HCT116 (cell line): ENCODE measurements around the gene SERPINB12. TPM values are rescaled to one million over a fixed set of nuclear protein-coding genes. Genes with fewer than 3 reads are reported as not detected.

Experiments
- ATAC-seq: fragments of 200-7000 bp; cut with Tn5 transposase; 2 replicates; pipeline ENCODE4 v1.9.1; 2020; ENCODE audit warnings: mild to moderate bottlenecking, moderate library complexity
- BruUV-seq: library from RNA; stranded (reverse); fragments of 400-500 nt; replicated peaks from 2 replicates; lab custom pipeline; 2021; lab: Mats Ljungman, UMichigan
- CTCF ChIA-PET: fragments of 300-600 bp; sonication (Branson Sonifier 250); formaldehyde crosslinking; loops from one replicate; lab custom pipeline; 2021; ENCODE audit warnings: antibody characterized with exemption; lab: Charles Lee
- POLR2A ChIA-PET: fragments of 300-600, 350-600 bp; sonication (Branson Sonifier 250); formaldehyde crosslinking; loops from one replicate; lab custom pipeline; 2021; ENCODE audit warnings: antibody characterized with exemption; lab: Charles Lee
- RAD21 ChIA-PET, 2 experiments: fragments of 300-600 bp; sonication (Branson Sonifier 250); formaldehyde crosslinking; loops; one replicate each; lab custom pipeline; 2023; ENCODE audit warnings: low total read pairs in 2 of 2; ENCODE audit not compliant: uncharacterized antibody in 2 of 2, unreplicated experiment in 2 of 2, low non-redundant PET in 1 of 2; lab: Charles Lee
- DNase-seq: peaks from one replicate; pipeline ENCODE4 v3.0.0-alpha.2; 2010; ENCODE audit warnings: low read depth, low spot score
- H2AFZ ChIP-seq: fragments of 200-600 bp; shearing (Covaris generic), sonication (generic); 2 replicates; pipeline ENCODE4 v1.6.1; 2017; ENCODE audit warnings: low read depth, mixed run types, mixed read lengths, antibody characterized with exemption, low read length; ENCODE audit not compliant: poor library complexity, severe bottlenecking
- H3K27ac ChIP-seq: 2 replicates; pipeline ENCODE4 v1.5.1; 2012; ENCODE audit warnings: low read depth, low read length
- H3K27me3 ChIP-seq: fragments of 200-600 bp; sonication (generic); 2 replicates; pipeline ENCODE4 v1.6.1; 2016; ENCODE audit warnings: mixed run types, low read length, mixed read lengths; ENCODE audit not compliant: insufficient read depth
- H3K36me3 ChIP-seq, 2 experiments: fragments of 200-500 bp in 1 of 2; fragments of 200-600 bp in 1 of 2; sonication (Bioruptor generic) in 1 of 2; sonication (generic) in 1 of 2; 2 replicates each; pipeline versions ENCODE4 v1.5.1 to v1.6.1; 2014 to 2016; ENCODE audit warnings: low read length in 2 of 2, inconsistent platforms in 1 of 2, mixed read lengths in 1 of 2, mixed run types in 1 of 2; ENCODE audit not compliant: insufficient read depth in 2 of 2, control insufficient read depth in 1 of 2
- H3K4me1 ChIP-seq, 2 experiments: fragments of 200-600 bp in 1 of 2; sonication (generic) in 1 of 2; 2 replicates each; pipeline versions ENCODE4 v1.5.1 to v1.6.1; 2012 to 2017; ENCODE audit warnings: low read length in 2 of 2, inconsistent platforms in 1 of 2, mild to moderate bottlenecking in 1 of 2, mixed read lengths in 1 of 2, mixed run types in 1 of 2, moderate library complexity in 1 of 2; ENCODE audit not compliant: insufficient read depth in 2 of 2, control insufficient read depth in 1 of 2
- H3K4me2 ChIP-seq: fragments of 200-600 bp; sonication (generic); 2 replicates; pipeline ENCODE4 v1.6.1; 2017; ENCODE audit warnings: mixed run types, low read length, mixed read lengths
- H3K4me3 ChIP-seq, 2 experiments: fragments of 200-600 bp in 1 of 2; sonication (generic) in 1 of 2; replicated peaks in 1 of 2; 2 replicates each; pipeline ENCODE4 v1.5.1; 2011 to 2016; ENCODE audit warnings: low read length in 2 of 2, control low read depth in 1 of 2, low read depth in 1 of 2, mild to moderate bottlenecking in 1 of 2, mixed read lengths in 1 of 2, mixed run types in 1 of 2
- H3K79me2 ChIP-seq: fragments of 200-600 bp; sonication (generic); 2 replicates; pipeline ENCODE4 v1.6.1; 2017; ENCODE audit warnings: mild to moderate bottlenecking, mixed run types, low read length, moderate library complexity, mixed read lengths; ENCODE audit not compliant: insufficient read depth
- H3K9ac ChIP-seq: fragments of 200-600 bp; sonication (generic); 2 replicates; pipeline ENCODE4 v1.6.1; 2016; ENCODE audit warnings: low read length, mixed read lengths
- H3K9me2 ChIP-seq: fragments of 200-600 bp; sonication (generic), shearing (Covaris generic); 2 replicates; pipeline ENCODE4 v1.6.1; 2017; ENCODE audit warnings: mixed run types, mild to moderate bottlenecking, moderate library complexity; ENCODE audit not compliant: insufficient read depth
- H3K9me3 ChIP-seq, 2 experiments: fragments of 200-500 bp in 1 of 2; fragments of 200-600 bp in 1 of 2; sonication (Bioruptor generic) in 1 of 2; sonication (generic) in 1 of 2; 2 replicates each; pipeline ENCODE4 v1.6.1; 2014 to 2017; ENCODE audit warnings: low read length in 2 of 2, mixed read lengths in 2 of 2, inconsistent platforms in 1 of 2, low read depth in 1 of 2, mild to moderate bottlenecking in 1 of 2, mixed run types in 1 of 2, moderate library complexity in 1 of 2; ENCODE audit not compliant: control insufficient read depth in 1 of 2, insufficient read depth in 1 of 2
- H4K20me1 ChIP-seq: fragments of 200-600 bp; sonication (generic), shearing (Covaris generic); 2 replicates; pipeline ENCODE4 v1.6.1; 2017; ENCODE audit warnings: mixed run types, mild to moderate bottlenecking, moderate library complexity; ENCODE audit not compliant: insufficient read depth
- CBX3 ChIP-seq: IDR thresholded peaks from 2 replicates; pipeline ENCODE4 v1.6.1; 2012; ENCODE audit warnings: low read depth
- CEBPB ChIP-seq: IDR thresholded peaks from 2 replicates; pipeline ENCODE4 v1.6.1; 2012; ENCODE audit warnings: low read depth
- ELF1 ChIP-seq: IDR thresholded peaks from 2 replicates; pipeline ENCODE4 v1.6.1; 2012; ENCODE audit warnings: low read depth, borderline replicate concordance
- EZH2 ChIP-seq: fragments of 200-600 bp; sonication (generic); IDR thresholded peaks from 2 replicates; pipeline ENCODE4 v1.6.1; 2017; ENCODE audit warnings: antibody characterized with exemption, mixed run types
- EZH2phosphoT487 ChIP-seq: fragments of 200-600 bp; IDR thresholded peaks from 2 replicates; pipeline ENCODE4 v1.6.1; 2018; ENCODE audit warnings: antibody characterized with exemption, borderline replicate concordance
- JUND ChIP-seq: IDR thresholded peaks from 2 replicates; pipeline ENCODE4 v1.6.1; 2012
- POLR2A ChIP-seq: IDR thresholded peaks from 2 replicates; pipeline ENCODE4 v1.7.0; 2011; ENCODE audit warnings: borderline replicate concordance; ENCODE audit not compliant: insufficient read depth, insufficient read length; ENCODE audit errors: extremely low read depth
- POLR2AphosphoS5 ChIP-seq: IDR thresholded peaks from 2 replicates; pipeline ENCODE4 v1.6.1; 2011; ENCODE audit warnings: mild to moderate bottlenecking, low read depth, low read length, moderate library complexity
- YY1 ChIP-seq: IDR thresholded peaks from 2 replicates; pipeline ENCODE4 v1.6.1; 2011; ENCODE audit warnings: low read length, low read depth, moderate library complexity, mild to moderate bottlenecking; ENCODE audit not compliant: insufficient replicate concordance; ENCODE audit errors: extremely low read depth
- ZNF274 ChIP-seq: fragments of 200-500 bp; sonication (Bioruptor generic); IDR thresholded peaks from 2 replicates; pipeline ENCODE4 v1.6.1; 2014; ENCODE audit warnings: mild to moderate bottlenecking, low read depth, low read length, inconsistent platforms
- intact Hi-C: fragments of 100-400 bp; cut with micrococcal nuclease; formaldehyde crosslinking; loops from 2 replicates; pipeline ENCODE4 v1.10.0; 2022
- total RNA-seq: library from RNA; stranded (reverse); gene quantifications from one replicate; pipeline ENCODE4 v1.2.1, GENCODE V29; 2021; ENCODE audit not compliant: unreplicated experiment
- TF ChIP-seq, protein P1 (sequence below), 3 experiments: fragments of 200-600 bp in 1 of 3; sonication (generic) in 1 of 3; IDR thresholded peaks in 2 of 3; conservative IDR thresholded peaks in 1 of 3; 2 replicates each; pipeline ENCODE4 v1.5.1; 2012 to 2017; ENCODE audit warnings: low read depth in 2 of 3, low read length in 2 of 3, antibody characterized with exemption in 1 of 3, borderline replicate concordance in 1 of 3, control low read depth in 1 of 3, mild to moderate bottlenecking in 1 of 3, mixed read lengths in 1 of 3, mixed run types in 1 of 3, moderate library complexity in 1 of 3; ENCODE audit not compliant: insufficient read depth in 1 of 3
- TF ChIP-seq, protein P2 (sequence below): IDR thresholded peaks from 2 replicates; pipeline ENCODE4 v1.6.1; 2012; ENCODE audit warnings: low read depth
- TF ChIP-seq, protein P3 (sequence below): IDR thresholded peaks from 2 replicates; pipeline ENCODE4 v1.6.1; 2012

SERPINB12 gene
- total RNA-seq, 1 experiment from 2014 or later = not detected

DNA sequence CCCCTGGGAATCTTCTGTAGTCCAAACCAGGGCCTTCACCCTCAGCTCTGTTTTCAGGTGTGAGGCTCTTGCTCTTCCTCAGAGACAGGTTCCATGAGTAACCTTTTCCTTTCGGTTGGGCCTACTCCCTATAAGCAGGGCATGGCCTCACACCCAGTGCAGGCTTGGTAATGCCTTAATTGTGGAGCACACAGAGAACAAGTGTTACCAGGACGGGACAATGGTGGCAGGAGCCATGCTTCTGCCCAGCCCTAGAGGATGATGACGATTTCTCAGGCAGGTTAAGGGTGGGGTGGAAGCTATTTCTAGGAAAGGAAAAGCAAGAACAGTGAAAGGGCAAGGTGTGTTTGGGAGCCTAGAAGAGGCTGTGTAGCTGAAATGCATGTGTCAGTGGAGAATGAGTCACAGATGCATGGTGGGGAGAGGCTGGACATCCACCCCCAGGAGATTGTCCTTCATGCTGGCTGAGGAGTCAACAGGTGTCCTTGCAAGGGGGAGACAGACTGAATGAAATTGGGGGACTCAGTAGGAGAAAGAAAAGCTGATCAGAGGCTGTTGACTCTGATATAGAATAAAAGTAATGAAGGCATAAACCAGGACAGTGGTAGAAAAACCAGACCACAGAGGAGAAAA is 22.0 kb upstream of the SERPINB12 start:
- CTCF ChIA-PET = interaction anchor here (0.9 to 6.1 kb wide), 5 partner anchors 9 to 326 kb away, joined by 3 to 104 read pairs (median 5); no protein-coding TSS in a partner anchor
- DNase-seq (no peak), ATAC-seq (no peak)

More for the DNA sequence above, 22.0 kb upstream of the SERPINB12 start:
- intact Hi-C loops = no loop called here
- no peaks in the 10 kb centered on the region for H4K20me1 ChIP-seq
- no peak overlapping the region for H2AFZ ChIP-seq
- ChIA-PET POLR2A (no interaction called here), RAD21 (no interaction called here)
- no peaks in the 10 kb centered on the region for H3K79me2 ChIP-seq
- no peaks in the 10 kb centered on the region for H3K9me2 ChIP-seq
- no peaks in the 10 kb centered on the region for H3K9me3 ChIP-seq
- H3K4me2 ChIP-seq = no peak overlapping the region
- no peak overlapping the region for H3K9ac ChIP-seq
- no peak overlapping the region for H3K4me3 ChIP-seq
- BruUV-seq = no TSS peak
- H3K27ac ChIP-seq = no peak overlapping the region
- H3K4me1 ChIP-seq = no peaks in the 10 kb centered on the region
- TF ChIP-seq POLR2A (no peak), CEBPB (no peak), EZH2 (no peak), EZH2phosphoT487 (no peak), ELF1 (no peak), YY1 (no peak), JUND (no peak), POLR2AphosphoS5 (no peak), ZNF274 (no peak), CBX3 (no peak)
- TF ChIP-seq, protein P1, sequence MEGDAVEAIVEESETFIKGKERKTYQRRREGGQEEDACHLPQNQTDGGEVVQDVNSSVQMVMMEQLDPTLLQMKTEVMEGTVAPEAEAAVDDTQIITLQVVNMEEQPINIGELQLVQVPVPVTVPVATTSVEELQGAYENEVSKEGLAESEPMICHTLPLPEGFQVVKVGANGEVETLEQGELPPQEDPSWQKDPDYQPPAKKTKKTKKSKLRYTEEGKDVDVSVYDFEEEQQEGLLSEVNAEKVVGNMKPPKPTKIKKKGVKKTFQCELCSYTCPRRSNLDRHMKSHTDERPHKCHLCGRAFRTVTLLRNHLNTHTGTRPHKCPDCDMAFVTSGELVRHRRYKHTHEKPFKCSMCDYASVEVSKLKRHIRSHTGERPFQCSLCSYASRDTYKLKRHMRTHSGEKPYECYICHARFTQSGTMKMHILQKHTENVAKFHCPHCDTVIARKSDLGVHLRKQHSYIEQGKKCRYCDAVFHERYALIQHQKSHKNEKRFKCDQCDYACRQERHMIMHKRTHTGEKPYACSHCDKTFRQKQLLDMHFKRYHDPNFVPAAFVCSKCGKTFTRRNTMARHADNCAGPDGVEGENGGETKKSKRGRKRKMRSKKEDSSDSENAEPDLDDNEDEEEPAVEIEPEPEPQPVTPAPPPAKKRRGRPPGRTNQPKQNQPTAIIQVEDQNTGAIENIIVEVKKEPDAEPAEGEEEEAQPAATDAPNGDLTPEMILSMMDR (IDR thresholded peaks at IDR 0.05 in 2 of 3, conservative IDR thresholded peaks at IDR 0.05 in 1 of 3; ENCODE audit: borderline replicate concordance in 1 of 3, insufficient read depth in 1 of 3, low read depth in 2 of 3, low read length in 2 of 3) = no peak
- TF ChIP-seq, protein P2, sequence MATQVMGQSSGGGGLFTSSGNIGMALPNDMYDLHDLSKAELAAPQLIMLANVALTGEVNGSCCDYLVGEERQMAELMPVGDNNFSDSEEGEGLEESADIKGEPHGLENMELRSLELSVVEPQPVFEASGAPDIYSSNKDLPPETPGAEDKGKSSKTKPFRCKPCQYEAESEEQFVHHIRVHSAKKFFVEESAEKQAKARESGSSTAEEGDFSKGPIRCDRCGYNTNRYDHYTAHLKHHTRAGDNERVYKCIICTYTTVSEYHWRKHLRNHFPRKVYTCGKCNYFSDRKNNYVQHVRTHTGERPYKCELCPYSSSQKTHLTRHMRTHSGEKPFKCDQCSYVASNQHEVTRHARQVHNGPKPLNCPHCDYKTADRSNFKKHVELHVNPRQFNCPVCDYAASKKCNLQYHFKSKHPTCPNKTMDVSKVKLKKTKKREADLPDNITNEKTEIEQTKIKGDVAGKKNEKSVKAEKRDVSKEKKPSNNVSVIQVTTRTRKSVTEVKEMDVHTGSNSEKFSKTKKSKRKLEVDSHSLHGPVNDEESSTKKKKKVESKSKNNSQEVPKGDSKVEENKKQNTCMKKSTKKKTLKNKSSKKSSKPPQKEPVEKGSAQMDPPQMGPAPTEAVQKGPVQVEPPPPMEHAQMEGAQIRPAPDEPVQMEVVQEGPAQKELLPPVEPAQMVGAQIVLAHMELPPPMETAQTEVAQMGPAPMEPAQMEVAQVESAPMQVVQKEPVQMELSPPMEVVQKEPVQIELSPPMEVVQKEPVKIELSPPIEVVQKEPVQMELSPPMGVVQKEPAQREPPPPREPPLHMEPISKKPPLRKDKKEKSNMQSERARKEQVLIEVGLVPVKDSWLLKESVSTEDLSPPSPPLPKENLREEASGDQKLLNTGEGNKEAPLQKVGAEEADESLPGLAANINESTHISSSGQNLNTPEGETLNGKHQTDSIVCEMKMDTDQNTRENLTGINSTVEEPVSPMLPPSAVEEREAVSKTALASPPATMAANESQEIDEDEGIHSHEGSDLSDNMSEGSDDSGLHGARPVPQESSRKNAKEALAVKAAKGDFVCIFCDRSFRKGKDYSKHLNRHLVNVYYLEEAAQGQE = no peak
- TF ChIP-seq, protein P3, sequence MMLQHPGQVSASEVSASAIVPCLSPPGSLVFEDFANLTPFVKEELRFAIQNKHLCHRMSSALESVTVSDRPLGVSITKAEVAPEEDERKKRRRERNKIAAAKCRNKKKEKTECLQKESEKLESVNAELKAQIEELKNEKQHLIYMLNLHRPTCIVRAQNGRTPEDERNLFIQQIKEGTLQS = no peak
- TF ChIP-seq, all 23 proteins: peak for 0
- H3K27me3 ChIP-seq = no peaks in the 10 kb centered on the region
- no peaks in the 10 kb centered on the region for H3K36me3 ChIP-seq
